NK-92 (cell line): ENCODE results near the gene LARP4B.

Source experiments
- DNase-seq: peaks from one replicate; lab custom pipeline; 2025; ENCODE audit not compliant: unreplicated experiment; lab: John Stamatoyannopoulos, UW

The LARP4B gene

DNA sequence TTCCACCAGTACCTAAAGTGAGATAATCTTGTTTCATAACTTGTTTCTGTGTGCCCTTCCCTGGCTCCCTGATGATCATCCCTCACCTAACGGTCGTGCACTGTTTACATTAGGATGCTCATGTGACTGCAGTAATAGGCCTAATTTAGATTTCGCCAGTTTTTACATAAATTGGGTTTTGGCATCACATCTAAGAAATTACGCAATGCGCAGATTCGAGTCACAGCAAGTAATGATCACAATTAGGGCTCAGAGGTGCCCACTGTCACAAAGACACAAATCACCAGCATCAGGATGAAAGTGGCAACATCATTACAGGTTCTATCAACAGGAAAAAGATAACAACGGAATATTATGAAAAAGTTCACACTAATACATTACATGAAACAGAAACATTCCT is 94.7 kb downstream of the LARP4B start:
- no peak for DNase-seq

DNA sequence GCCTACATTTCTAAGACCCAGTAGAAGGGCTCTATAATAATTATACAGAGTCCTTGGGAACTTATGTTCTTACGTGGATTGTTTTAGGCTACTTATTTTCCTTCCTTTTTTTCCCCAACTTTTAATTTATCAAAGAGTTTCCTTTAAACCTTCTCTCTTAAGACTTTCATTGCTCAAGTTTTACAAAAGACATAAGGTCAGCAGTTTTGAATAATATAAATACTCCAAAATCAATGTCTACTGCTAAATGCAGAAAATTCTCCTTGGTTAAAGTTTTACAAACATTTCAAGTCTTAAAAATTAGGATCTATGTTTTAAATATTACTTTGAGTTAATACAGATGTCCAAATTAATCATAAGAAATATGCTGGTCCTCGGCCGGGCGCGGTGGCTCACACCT is 97.0 kb downstream of the LARP4B start:
- no peak for DNase-seq

DNA sequence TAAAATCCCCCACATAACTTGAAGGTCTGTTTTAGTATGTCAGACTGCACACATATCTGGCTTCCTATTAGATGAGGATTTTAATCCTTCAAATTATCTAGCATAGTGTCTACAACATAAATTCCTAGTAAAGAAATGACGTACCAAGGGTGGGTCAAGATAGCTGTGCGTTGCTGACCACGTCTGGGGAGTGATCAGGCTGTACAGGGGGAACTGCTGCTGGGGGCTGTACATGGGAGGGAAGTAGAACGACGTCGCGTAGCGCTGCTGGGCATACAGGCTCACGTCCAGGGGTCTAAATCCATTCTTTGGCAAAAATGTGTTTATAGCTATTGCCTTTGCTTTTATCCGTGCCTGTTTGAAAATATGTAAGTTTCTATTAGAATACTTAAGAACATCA is 102.3 kb downstream of the LARP4B start:
- no peak for DNase-seq

DNA sequence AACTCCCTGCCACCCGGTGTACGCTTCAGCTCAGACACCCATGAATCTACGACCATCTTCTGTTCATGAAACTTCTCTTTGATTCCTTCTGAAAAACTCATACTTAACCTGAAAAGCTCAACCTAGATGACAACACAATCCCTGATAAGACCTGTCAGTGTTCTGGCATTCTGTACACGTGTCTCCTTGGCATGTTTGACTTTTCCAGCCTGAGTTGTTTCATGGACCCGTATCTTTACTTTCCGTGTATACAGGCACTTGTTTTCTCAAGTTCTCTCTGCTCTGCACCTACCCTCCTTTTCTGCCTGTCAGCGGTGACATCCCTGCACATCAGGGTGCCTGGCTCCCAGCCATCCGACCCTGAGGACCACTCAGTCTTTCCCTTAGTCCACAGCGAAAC is 103.3 kb downstream of the LARP4B start:
- DNase-seq, result no peak

DNA sequence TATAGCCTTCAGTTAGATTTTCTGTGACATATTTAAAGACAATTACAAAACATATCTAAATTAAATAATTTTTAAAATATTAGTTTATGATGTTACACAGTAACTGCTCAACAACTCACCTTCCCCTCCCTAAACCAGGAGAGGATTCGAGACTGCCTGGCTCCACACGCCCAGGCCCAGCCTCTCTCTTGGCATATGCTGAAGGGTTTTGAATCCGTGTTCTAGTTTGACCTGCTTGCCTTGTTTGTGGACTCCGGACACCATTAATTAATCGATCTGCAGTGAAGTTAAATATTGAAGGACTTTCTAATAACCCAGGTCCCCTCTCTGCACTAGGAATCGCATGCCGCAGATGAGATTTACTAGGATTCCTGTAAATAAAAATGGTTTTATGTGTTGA is 106.6 kb downstream of the LARP4B start:
- no peak for DNase-seq

DNA sequence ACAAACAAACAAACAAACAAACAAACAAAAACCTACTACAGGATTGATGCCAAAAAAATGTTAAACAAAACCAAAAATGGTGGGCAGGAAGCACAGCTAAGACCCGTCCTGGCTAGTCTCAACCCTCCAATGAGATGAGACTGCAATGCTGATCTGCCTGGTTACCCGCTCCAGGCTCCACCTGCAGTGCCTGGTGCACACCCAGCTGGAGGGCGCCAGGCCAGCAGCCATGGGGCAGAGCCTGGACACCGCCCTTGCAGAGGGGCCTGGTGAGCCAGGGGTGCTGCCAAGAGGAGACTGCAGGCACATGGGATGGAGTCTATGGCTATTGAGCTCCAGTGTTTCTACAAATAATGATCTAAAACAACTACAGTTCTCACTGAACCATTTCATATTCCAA is 107.0 kb downstream of the LARP4B start:
- DNase-seq, result no peak

DNA sequence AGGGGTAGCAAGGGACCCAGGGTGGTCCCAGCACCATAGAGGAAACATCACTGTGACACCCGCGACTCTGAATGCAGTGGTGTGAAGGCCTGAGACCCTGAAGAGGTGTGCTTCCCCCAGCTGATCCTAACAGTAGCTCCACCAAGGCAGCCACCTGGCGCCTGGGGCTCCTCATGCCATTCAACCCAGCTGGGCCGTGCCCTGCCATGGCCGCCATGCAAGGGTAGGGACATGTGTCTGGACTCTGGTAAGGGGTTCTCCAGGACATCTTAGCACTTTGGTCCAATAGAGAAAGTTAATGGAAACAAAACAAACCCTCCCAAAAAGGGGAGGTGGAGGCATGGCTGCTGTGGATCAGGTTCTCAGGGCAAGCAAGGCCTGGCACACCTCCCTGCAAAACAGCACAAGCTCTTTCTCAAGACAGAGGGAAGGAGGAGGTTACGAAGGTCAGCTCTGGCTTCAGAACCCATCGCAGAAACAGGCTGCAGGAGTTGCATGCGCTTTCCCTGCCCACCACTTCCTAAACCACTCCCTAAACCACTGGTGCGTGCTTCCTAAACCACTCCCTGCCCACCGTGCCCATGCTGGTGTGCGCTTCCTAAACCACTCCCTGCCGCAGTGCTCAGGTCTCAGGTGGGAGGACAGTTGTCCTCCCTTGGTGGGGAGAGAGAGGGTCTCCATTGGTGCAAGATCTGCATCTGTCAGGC is 108.7 kb downstream of the LARP4B start:
- DNase-seq, result no peak

DNA sequence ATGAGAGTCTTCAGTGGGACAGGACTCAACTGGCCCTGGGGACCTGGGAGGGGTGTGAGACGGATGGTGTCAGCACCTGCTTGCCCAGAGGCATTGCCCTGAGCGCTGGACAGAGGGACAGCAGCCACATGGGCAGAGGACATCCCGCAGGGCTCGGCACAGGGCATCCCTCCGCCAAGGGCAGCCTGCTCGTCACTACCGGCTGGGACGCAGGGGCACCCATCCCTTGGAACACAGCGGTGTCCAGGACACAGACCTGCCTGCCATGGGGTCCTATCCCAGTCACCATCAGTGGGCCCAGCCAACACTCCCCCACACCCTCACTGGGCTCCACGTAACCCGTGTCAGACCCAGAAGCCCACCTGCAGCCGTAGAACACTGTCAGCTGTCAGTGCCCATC is 109.3 kb downstream of the LARP4B start:
- DNase-seq, result no peak

DNA sequence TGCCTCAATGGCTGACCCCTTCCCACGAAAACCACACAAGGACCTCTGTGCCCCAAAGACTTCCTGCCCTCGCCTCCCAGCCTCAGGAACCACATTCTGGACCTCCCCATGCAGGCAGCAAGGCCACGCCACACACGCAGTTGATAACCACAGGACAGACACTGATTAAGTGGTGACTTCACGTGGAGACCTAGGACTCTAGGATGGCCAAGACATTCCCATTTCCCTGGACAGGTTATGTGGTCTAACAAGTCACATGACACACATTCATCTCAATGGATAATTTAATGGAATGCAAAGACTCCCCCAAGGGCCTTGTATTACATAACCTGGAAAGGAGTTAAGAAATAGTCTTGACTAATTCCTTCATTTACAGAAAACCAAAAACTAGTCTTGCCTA is 110.2 kb downstream of the LARP4B start:
- DNase-seq, result no peak

DNA sequence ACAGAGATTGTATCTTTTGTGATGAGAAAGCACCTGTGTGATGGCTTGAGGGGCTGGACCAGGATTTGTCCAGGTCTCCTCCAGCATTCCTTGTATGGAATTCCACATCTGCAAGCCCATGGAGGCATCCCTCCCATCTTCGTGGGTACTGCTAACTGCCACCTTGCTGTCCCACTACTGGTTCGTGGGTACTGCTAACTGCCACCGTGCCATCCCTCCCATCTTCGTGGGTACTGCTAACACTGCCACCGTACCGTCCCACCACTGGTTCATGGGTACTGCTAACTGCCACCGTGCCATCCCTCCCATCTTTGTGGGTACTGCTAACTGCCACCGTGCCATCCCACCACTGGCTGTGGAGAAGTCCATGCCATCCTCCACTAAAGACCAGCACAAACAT is 111.7 kb downstream of the LARP4B start:
- no peak for DNase-seq

DNA sequence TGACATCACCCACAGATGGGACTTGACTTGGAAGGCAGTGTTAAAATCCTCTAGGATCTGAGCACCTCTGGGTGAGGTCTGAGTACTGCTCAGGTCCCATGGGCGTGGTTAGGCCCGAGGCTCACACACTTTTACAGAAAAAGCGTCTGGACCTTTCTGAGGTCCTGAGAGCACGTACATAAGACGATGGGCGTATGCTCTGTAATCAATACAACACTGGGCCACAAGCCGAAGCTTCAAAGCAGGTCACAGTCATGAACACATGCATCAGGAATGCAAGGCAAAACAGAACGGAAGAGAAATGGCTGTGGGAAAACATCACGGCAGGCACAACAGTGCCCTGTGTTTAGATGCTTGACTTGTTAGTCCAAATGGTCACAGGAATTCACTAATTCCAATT is 112.2 kb downstream of the LARP4B start:
- no peak for DNase-seq

DNA sequence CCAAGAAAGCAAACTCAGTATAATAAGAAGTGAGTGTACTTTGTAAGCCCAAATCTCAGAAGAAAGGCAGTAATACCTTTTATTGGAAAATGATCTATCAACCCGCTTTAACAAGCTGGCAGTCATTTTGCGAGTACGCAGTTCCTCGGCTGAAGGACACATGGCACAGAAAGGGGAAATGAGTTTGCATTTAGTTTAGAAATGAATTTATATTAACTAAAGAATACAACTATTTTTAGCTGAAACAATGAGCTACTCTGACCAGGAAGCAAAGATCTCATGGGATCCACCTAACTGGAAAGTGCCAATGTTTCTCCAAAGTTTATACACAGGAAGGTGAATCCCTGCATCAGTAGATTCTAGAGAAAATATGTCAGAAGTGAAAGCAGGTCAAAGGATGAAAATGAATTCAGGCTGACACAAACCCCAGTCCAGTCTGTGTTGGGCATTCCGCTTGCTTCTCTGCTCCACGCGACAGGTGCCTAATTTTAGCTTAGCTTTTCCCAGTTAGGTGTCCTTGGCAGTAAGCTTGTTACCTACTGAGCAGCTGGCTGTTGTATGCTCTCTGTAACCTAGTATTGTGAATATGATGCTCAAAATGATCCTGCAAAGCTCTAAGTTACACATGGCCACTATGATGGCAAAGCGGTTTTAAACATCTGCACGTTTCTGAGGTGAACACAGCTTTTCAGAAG is 112.8 kb downstream of the LARP4B start:
- no peak for DNase-seq

DNA sequence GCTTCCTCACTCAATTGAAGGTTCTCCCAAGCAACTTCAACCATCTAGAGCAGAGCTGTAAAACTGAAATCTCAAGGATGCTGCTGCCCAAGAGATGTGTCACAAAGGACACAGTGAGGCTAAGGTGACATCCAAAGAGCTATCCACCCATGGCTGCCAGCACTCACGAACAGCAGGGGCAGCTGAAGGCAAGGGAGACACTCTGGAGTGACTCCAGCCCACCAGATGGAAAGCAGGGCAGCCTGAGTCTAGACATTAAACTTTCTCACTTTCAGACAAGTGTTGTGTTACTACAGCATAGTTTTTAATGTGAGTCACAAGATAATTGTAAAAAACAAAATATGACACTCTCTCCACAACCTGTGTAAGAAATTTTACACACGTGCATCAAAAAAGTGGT is 113.5 kb downstream of the LARP4B start:
- DNase-seq, result no peak

DNA sequence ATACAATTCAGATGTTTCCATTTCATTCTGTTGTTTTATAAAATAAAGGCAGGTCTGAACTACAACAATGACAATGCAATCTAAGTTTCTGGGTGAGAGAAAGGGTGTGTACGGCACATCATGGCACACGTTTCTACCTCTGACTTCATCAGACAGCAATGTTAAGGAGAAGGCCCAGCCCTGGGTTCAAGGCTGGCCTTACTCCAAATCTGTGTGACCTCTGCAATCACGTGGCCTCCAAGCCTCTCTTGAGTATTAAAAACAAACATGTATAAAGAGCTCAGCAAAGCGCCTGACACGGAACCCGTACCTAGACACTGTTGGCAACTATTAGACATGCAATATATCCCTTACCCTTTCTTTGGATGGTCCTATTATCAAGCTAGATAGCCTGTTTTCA is 114.1 kb downstream of the LARP4B start:
- no peak for DNase-seq

DNA sequence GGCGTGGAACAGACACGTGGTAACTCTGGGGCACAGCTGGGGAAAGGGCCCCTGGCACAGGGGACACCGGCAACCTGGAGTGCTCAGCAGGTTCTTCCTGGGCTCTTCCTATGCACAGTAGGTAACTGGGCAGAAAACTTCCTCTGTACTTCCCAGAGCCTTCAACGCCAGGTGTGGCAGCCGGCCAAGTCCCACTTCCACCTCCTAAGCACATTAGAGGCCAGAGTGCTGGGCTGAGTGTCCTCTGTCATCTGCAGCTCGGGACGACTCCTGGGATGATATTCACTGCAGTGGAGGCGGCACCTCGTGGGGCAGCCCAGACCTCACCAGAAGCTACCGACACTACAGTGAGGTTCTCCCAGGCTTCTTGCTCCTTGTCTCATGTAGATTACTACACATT is 114.5 kb downstream of the LARP4B start:
- no peak for DNase-seq

DNA sequence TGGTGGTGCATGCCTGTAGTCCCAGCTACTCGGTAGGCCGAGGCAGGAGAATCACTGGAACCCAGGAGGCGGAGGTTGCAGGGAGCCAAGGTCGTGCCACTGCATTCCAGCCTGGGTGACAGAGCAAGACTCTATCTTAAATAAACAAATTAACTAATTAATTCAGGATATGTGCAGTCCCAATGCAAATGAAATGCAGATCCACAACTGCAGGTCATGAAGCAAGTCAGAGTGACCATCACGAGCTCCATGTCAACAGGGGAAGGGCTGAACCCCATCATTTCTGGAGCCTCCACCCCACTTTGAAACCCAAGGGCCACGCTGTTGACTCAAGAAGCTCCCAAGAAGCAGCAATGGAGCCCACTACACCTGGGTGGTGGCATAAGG is 115.4 kb downstream of the LARP4B start:
- no peak for DNase-seq

DNA sequence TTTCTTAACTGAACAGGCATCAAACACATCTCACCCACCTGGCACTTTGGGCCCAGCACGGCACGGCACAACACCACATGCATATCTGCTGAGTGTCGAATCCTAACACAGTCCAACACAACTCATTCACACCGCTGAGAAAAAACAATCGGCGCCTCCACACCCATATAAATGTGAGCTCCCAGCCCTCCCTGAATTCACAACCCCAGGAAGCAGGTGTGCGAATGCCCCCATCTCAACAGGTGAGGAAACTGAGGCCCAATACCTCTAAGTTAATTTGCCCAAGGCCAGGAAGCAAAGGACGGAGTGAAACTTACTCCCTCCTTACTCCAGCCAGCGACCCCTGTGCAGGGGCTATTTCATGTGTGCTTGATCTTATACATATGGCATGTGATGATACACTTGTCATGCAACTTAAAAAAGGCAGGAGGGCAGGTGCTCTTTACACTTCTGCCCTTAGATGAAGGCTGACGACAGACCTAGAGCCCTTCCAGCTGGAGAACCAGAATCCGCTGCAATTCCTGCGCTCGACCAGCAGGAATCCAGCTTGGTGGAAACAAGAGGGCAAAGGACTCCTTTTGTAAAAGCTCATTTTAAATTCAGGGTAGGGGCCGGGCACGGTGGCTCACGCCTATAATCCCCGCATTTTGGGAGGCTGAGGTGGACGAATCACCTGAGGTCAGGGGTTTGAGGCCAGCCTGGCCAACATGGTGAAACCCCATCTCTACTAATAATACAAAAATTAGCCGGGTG is 116.0 kb downstream of the LARP4B start:
- DNase-seq, result no peak

DNA sequence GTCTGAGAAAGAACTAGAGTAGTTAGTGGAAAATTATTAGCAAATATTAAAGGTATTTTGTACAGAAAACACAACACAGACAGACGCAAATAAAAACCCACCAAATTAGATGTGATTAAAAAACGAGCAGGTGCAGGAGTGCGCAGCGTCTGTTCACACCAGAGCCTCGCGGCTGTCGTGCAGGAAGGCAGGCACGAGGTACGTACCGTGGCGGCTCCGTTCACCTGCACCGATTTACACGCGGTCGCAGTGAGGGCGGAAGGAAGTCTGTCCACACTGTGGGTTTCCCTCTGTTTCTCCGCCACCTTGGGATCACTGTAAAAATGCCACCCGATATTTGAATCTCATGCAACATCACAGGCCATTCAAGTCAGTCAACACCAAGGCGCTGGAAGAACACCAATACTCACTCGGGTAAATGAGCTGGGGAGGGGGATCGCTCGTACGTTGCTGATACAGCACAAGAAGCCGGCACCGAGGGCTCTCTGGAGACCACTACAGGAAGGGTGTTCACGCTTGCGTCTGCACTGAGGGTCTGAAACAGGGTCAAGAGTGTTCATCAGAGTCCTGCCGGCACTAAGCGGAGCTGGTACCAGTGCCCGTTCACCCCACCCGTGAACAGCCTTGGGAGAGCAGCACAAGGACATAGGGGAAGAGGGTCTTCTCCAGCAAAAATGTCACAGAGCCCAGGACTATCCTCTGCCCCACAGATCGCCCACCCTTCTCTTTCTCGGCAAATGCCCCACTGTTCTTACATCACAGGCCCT is 116.8 kb downstream of the LARP4B start:
- DNase-seq, result no peak

DNA sequence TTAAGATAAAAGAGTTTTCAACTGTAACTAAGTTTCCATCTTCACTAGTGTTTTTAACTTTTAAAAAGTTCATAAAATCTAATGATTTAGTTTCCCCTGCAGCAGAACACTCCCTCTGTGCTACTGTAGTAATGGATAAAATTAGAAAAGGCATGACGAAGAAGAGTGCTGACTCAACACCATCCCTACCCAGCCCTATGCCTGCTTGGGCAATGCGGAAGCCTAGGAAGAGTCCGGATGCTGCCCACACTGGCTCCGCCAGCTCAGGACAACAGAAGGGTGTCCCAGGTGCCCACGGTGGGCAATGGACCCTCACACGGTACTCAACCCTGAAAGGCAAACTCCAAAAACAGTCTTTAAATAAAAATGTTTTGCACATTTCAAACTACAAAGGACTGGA is 118.2 kb downstream of the LARP4B start:
- DNase-seq, result no peak

DNA sequence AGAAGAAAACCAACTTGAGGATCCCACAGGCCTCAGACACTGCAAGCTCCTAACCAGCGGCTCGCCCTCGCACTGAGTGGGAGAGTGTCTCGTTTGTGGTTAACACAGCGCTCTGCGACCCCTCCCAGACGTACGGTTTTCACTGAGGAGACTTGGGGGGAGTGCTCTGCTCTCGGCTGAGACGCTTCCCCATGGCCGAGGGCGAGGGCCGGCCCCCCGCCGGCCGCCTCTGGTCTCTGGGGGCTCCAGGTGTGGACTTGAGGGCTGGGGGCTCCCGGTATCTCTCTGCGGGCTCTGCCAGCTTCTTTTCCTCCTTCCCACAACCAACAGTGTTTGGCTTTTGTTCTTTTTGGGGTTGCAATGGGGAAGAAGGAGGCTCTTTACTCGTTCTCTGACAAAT is 118.7 kb downstream of the LARP4B start:
- no peak for DNase-seq

DNA sequence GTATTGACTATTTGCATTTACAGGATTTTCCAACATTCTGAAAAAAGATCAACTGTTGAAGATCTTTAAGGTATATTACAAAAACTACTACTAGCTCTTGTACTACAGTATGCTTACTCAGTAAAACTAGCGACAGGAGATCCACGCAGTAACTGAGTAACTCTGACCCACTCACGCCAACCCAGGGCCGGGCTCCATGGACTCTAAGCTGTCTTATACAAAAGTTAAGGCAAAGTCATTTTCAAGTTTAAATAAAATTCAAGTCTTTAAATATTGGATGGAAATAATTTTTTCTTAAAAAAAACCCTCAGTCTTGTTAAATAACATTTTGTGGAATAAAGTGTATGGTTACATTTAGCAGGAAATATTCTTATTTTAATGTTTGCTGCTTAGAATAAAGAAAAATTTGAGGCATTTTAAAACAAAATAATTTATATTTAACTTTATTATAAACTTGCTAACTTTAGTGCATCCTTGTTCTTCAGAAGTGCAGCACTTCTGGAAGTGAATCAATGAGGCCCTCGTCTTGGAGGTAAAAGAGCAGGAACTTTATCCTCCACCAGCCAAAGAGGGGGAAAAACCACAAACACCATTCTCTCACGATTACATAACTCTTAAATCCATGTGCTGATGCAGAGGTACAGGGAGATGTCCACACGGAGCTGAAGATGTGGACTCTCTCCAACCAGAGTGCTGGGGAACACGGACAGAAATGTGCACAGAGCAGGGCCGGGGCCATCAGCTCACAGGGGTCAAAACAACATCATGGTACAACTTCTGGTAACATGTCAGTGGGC is 119.9 kb downstream of the LARP4B start:
- DNase-seq, result no peak
